NB4 (cell line): ENCODE data around the gene OGFOD2.

Experiments
- MYC ChIP-seq: IDR thresholded peaks from 2 replicates; pipeline ENCODE4 v1.6.1; 2011; ENCODE audit warnings: low read depth, low read length
- POLR2A ChIP-seq: IDR thresholded peaks from 2 replicates; pipeline ENCODE4 v1.6.1; 2011; ENCODE audit warnings: mild to moderate bottlenecking; ENCODE audit not compliant: insufficient read length; ENCODE audit errors: extremely low read depth
- TF ChIP-seq, protein P1 (sequence below): IDR thresholded peaks from one replicate; pipeline ENCODE4 v1.5.1; 2012; ENCODE audit warnings: low read depth, low read length
- TF ChIP-seq, protein P2 (sequence below): IDR thresholded peaks from 2 replicates; pipeline ENCODE4 v1.6.1; 2011; ENCODE audit warnings: low read depth, low read length

DNA sequence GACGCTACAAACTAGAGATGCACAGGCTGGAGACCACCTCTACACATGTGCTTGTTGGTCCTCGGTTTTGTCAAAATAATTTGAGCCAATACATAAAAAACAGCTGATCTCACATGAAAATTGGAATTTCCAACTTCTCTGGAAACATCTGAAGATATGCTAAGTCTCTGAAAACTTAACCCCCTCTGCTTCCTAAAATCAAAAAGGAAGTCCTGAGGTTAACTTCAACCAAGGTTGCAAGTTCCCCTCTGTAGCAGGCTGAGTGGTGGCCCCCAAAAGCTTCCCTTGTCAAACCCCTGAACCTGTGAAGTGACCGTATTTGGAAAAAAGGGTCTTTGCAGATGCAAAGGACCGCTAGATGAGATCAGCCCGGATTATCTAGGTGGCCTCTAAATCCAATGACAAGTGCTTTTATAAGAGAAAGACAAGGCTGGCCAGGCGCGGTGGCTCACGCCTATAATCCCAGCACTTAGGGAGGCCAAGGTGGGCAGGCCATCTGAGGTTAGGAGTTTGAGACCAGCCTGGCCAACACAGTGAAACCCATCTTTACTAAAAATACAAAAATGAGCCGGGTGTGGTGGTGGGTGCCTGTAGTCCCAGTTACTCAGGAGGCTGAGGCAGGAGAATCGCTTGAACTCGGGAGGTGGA, 47.2 kb upstream of the OGFOD2 start:
- TF ChIP-seq, protein P1, sequence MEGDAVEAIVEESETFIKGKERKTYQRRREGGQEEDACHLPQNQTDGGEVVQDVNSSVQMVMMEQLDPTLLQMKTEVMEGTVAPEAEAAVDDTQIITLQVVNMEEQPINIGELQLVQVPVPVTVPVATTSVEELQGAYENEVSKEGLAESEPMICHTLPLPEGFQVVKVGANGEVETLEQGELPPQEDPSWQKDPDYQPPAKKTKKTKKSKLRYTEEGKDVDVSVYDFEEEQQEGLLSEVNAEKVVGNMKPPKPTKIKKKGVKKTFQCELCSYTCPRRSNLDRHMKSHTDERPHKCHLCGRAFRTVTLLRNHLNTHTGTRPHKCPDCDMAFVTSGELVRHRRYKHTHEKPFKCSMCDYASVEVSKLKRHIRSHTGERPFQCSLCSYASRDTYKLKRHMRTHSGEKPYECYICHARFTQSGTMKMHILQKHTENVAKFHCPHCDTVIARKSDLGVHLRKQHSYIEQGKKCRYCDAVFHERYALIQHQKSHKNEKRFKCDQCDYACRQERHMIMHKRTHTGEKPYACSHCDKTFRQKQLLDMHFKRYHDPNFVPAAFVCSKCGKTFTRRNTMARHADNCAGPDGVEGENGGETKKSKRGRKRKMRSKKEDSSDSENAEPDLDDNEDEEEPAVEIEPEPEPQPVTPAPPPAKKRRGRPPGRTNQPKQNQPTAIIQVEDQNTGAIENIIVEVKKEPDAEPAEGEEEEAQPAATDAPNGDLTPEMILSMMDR: no peak
- TF ChIP-seq POLR2A (no peak), MYC (no peak)
- TF ChIP-seq, protein P2, sequence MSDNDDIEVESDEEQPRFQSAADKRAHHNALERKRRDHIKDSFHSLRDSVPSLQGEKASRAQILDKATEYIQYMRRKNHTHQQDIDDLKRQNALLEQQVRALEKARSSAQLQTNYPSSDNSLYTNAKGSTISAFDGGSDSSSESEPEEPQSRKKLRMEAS: no peak
